Inflammatory macrophage treated with lipopolysaccharide for 4 hours (primary cell): ENCODE results near the gene CLPTM1L.
"Not testable (repeated sequence)": the region's sequence is repeated elsewhere in the genome, so short reads cannot be mapped to it uniquely, and the experiment has no call there.

Experiments
- DNase-seq: peaks from one replicate; pipeline ENCODE4 v3.0.0-alpha.2; 2020

CLPTM1L gene

GRCh38 chr5:1311439-1312055 lies 33.4 kb downstream of the CLPTM1L start:
- no peak for DNase-seq

- DNase-seq: no peak
Observed at GRCh38 chr5:1310118-1310517, 34.8 kb downstream of the CLPTM1L start.

- peak; percentile 63 for DNase-seq
Observed at GRCh38 chr5:1304033-1304432, 40.9 kb downstream of the CLPTM1L start.

DNA sequence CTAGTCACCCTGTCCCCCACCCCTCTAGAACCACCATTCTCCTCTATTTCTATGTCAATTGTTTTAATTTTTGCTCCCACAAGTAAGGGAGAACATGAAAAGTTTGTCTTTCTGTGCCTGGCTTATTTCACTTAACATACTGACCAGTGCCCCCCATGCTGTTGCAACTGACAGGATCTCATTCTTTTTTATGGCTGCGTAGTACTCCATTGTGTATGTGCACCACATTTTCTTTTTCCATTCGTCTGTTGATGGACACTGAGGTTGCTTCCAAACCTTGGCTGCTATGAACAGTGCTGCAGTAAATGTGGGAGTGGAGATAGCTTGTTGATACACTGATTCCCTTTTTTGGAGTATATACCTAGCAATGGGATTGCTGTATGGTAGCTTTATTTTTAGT lies 42.6 kb downstream of the CLPTM1L start:
- no peak for DNase-seq

DNA sequence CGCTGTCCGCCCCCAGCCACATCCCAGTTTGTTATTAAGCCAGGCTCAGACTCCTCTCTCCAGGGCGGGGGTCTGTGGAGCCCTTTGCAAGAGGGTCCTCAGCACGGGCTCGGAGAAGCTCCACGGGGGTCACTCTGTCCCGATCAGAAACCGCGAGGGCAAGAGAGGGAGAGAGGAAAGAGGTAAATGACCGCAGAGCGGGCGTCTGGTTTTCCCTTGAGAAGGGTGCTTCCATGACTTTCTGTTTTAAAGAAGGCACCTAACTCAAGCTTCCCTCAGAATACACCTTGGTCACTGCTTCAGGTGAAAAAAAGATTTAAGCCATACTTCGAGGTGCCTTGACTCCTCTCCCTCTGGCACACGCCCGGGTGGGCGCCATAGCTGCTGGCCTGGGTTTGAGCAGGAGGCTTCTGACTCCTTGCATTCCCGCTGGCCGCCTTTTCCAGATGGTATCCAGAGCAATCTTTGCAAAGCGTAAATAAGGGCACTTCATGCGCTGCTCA lies 44.3 kb downstream of the CLPTM1L start:
- DNase-seq: no peak

GRCh38 chr5:1299961-1300360 lies 44.9 kb downstream of the CLPTM1L start:
- no peak for DNase-seq

DNA sequence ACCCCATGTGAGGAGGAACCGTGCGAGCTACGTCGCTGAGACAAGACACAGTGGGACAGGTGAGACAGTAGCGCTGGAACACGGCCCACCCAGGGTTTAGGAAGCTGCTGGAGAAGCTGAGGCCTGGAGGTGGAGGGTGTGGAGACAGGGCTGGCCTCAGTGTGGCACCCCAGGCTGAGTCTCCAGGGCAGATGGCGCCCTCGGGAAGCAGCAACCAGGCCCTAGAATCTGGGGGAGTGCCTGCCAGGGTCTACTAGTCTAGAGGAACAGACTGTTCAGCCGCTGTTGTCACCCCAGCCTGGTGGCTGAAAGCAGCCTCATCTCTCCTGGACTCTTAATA lies 45.4 kb downstream of the CLPTM1L start:
- no peak for DNase-seq

- DNase-seq: no peak
Observed at GRCh38 chr5:1298723-1299510, 46.0 kb downstream of the CLPTM1L start.

DNA sequence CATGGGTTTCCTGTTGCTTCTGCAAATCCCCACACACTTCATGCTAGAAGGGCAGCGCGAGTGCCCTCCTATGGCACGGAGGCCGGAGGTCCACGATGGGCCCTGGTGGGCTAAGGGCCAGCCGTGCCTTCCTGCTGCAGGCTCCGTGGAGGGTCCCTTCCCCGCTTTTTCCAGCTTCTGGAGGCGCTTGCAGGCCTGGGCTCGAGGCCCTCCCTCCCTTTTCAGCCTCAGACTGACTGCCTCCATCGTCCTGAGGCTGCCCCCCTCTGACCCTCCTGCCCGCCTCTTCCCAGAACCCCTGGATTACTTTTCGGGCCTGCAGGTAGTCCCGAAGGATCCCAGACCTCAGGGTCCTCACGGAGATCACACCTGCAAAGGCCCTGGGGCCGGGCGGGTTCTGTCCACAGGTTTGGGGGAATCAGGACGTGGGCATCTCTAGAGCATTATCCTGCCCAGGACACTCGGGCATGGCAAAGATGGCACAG lies 46.8 kb downstream of the CLPTM1L start:
- no peak for DNase-seq

DNA sequence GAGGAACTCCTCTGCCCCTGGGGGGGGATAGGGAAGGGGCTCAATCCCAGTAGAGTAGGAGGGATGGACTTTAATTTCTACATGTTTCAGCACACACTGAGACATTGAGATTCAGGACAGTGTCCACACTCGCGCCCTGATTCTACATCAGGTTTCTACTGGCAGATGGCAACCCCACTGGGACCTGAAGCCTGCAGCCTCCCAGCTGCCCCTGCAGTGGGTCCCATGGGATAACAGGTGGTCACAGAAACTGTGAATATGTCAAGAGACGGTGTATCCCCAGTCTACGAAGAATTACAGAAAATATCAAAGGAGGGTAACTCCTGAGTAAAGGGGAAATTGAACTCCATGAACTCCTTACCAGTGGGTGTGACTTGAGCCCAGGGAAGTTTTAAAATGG lies 47.7 kb downstream of the CLPTM1L start:
- no peak for DNase-seq

DNA sequence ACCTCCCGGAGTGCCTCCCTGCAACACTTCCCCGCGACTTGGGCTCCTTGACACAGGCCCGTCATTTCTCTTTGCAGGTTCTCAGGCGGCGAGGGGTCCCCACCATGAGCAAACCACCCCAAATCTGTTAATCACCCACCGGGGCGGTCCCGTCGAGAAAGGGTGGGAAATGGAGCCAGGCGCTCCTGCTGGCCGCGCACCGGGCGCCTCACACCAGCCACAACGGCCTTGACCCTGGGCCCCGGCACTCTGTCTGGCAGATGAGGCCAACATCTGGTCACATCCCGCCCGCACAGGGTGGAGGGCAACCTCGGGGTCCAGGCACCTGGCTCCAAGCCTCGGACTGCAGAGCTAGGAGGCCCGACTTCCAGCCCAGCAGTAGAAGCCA lies 49.3 kb downstream of the CLPTM1L start:
- no peak for DNase-seq

DNA sequence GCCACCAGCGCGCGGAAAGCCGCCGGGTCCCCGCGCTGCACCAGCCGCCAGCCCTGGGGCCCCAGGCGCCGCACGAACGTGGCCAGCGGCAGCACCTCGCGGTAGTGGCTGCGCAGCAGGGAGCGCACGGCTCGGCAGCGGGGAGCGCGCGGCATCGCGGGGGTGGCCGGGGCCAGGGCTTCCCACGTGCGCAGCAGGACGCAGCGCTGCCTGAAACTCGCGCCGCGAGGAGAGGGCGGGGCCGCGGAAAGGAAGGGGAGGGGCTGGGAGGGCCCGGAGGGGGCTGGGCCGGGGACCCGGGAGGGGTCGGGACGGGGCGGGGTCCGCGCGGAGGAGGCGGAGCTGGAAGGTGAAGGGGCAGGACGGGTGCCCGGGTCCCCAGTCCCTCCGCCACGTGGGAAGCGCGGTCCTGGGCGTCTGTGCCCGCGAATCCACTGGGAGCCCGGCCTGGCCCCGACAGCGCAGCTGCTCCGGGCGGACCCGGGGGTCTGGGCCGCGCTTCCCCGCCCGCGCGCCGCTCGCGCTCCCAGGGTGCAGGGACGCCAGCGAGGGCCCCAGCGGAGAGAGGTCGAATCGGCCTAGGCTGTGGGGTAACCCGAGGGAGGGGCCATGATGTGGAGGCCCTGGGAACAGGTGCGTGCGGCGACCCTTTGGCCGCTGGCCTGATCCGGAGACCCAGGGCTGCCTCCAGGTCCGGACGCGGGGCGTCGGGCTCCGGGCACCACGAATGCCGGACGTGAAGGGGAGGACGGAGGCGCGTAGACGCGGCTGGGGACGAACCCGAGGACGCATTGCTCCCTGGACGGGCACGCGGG lies 49.9 kb downstream of the CLPTM1L start, which contains the start of gene TERT:
Gene TERT, minus strand, starts transcription at position 234 of the 815 bp plus-strand sequence. Its CDS starts 79 bp downstream, at position 155.
- no peak for DNase-seq

- DNase-seq: no peak
Observed at GRCh38 chr5:1294206-1294834, 50.6 kb downstream of the CLPTM1L start.

DNA sequence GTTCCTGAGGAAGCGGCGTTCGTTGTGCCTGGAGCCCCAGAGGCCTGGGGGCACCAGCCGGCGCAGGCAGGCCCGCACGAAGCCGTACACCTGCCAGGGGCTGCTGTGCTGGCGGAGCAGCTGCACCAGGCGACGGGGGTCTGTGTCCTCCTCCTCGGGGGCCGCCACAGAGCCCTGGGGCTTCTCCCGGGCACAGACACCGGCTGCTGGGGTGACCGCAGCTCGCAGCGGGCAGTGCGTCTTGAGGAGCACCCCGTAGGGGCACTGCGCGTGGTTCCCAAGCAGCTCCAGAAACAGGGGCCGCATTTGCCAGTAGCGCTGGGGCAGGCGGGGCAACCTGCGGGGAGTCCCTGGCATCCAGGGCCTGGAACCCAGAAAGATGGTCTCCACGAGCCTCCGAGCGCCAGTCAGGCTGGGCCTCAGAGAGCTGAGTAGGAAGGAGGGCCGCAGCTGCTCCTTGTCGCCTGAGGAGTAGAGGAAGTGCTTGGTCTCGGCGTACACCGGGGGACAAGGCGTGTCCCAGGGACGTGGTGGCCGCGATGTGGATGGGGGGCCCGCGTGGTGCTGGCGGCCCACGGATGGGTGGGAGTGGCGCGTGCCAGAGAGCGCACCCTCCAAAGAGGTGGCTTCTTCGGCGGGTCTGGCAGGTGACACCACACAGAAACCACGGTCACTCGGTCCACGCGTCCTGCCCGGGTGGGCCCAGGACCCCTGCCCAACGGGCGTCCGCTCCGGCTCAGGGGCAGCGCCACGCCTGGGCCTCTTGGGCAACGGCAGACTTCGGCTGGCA lies 51.3 kb downstream of the CLPTM1L start:
- no peak for DNase-seq

DNA sequence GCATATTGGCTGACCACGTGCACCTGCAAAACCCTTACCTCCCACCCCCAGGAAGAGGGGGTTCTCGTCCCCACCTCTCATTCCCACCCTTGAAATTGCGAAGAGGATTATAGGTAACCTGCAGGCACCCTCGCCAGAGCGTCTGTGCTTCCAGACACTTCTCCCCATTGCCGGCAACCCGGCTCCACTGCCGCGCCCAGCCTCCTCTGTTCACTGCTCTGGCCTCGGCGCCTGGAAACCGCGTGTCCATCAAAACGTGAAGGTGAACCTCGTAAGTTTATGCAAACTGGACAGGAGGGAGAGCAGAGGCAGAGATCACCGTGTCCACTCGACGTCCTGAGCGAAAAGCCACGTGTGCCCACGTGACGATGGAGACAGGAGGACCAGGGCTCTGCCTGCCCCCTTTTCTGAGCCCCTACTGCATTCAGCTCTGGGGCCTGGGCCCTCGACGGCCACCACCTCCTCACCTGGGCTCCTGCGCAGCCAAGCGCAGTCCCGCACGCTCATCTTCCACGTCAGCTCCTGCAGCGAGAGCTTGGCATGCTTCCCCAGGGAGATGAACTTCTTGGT lies 52.0 kb downstream of the CLPTM1L start:
- no peak for DNase-seq

GRCh38 chr5:1292139-1292538 lies 52.8 kb downstream of the CLPTM1L start:
- DNase-seq: no peak

GRCh38 chr5:1291611-1292080 lies 53.3 kb downstream of the CLPTM1L start:
- DNase-seq: no peak

GRCh38 chr5:1290956-1291355 lies 53.9 kb downstream of the CLPTM1L start:
- DNase-seq: not testable (repeated sequence)

DNA sequence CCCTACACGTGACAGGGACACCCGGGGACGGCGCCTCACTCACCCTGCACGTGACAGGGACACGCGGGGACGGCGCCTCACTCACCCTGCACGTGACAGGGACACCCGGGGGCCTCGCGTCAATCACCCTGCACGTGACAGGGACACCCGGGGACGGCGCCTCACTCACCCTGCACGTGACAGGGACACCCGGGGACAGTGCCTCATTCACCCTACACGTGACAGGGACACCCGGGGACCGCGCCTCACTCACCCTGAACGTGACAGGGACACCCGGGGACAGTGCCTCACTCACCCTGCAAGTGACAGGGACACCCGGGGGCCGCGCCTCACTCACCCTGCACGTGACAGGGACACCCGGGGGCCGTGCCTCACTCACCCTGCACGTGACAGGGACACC lies 55.3 kb downstream of the CLPTM1L start:
- DNase-seq: not testable (repeated sequence)

- no peak for DNase-seq
Observed at GRCh38 chr5:1288439-1289335, 56.2 kb downstream of the CLPTM1L start.
